ENCODE data around the gene TMPRSS4. TPM values are rescaled to one million over a fixed set of nuclear protein-coding genes. Genes with fewer than 3 reads are reported as not detected.

TMPRSS4 gene
- polyA plus RNA-seq, 4 donors: 20.0 to 117 (median 44.3) TPM

GRCh38 chr11:118168316-118168715 lies 91.4 kb downstream of the TMPRSS4 start:
- DNase-seq (no peak), FAIRE-seq (no peak)
- H3K36me3 ChIP-seq (ENCODE audit: control insufficient read depth in 3 of 3, insufficient read depth in 2 of 3, low read depth in 1 of 3, low read length in 3 of 3): peaks cover 0 to 4% (median 0%) of the 10 kb centered on the region in 3 donors
- H3K9me3 ChIP-seq (ENCODE audit: control insufficient read depth in 2 of 2, insufficient read depth in 1 of 2, low read depth in 1 of 2, low read length in 1 of 2): no peaks in the 10 kb centered on the region
- no peak overlapping the region for H3K27ac ChIP-seq (ENCODE audit: low read depth in 1 of 3, low read length in 2 of 3)
- H3K4me1 ChIP-seq (ENCODE audit: control insufficient read depth in 3 of 3, insufficient read depth in 2 of 3, low read depth in 1 of 3, low read length in 2 of 3): peaks cover 0 to 7% (median 0%) of the 10 kb centered on the region in 3 donors
- H3K27me3 ChIP-seq (ENCODE audit: control insufficient read depth in 3 of 3, insufficient read depth in 3 of 3, low read length in 3 of 3): peaks cover 0 to 68% (median 0%) of the 10 kb centered on the region in 3 donors
- WGBS, 3 donors: 77 to 79% (median 79%) methylated on average over 8 of the region's 8 CpGs
- no peak overlapping the region for H3K4me3 ChIP-seq (ENCODE audit: low read depth in 1 of 3, low read length in 3 of 3)

- DNase-seq (peak in 1 of 2 donors; percentile 50), FAIRE-seq (no peak)
- Histone ChIP-seq H3K9me3 (ENCODE audit: control insufficient read depth in 2 of 2, insufficient read depth in 1 of 2, low read depth in 1 of 2, low read length in 1 of 2) (no peaks in the 10 kb centered on the region), H3K27ac (ENCODE audit: low read depth in 1 of 3, low read length in 2 of 3) (no peak overlapping the region), H3K36me3 (ENCODE audit: control insufficient read depth in 3 of 3, insufficient read depth in 2 of 3, low read depth in 1 of 3, low read length in 3 of 3) (peaks cover 0 to 4% (median 0%) of the 10 kb centered on the region in 3 donors), H3K4me3 (ENCODE audit: low read depth in 1 of 3, low read length in 3 of 3) (no peak overlapping the region), H3K4me1 (ENCODE audit: control insufficient read depth in 3 of 3, insufficient read depth in 2 of 3, low read depth in 1 of 3, low read length in 2 of 3) (peaks cover 0 to 7% (median 0%) of the 10 kb centered on the region in 3 donors), H3K27me3 (ENCODE audit: control insufficient read depth in 3 of 3, insufficient read depth in 3 of 3, low read length in 3 of 3) (peaks cover 0 to 64% (median 0%) of the 10 kb centered on the region in 3 donors)
- WGBS, 3 donors: 3 to 67% (median 55%) methylated on average over 3 of the region's 3 CpGs
Observed at GRCh38 chr11:118168751-118169150, 91.9 kb downstream of the TMPRSS4 start.

GRCh38 chr11:118169300-118170140 lies 92.6 kb downstream of the TMPRSS4 start:
- FAIRE-seq (no peak), DNase-seq (no peak)
- WGBS, 3 donors: 80 to 85% (median 83%) methylated on average over 7 of the region's 7 CpGs
- Histone ChIP-seq H3K4me1 (ENCODE audit: control insufficient read depth in 3 of 3, insufficient read depth in 2 of 3, low read depth in 1 of 3, low read length in 2 of 3) (peaks cover 0 to 7% (median 0%) of the 10 kb centered on the region in 3 donors), H3K27ac (ENCODE audit: low read depth in 1 of 3, low read length in 2 of 3) (no peak overlapping the region), H3K9me3 (ENCODE audit: control insufficient read depth in 2 of 2, insufficient read depth in 1 of 2, low read depth in 1 of 2, low read length in 1 of 2) (no peaks in the 10 kb centered on the region), H3K4me3 (ENCODE audit: low read depth in 1 of 3, low read length in 3 of 3) (no peak overlapping the region), H3K36me3 (ENCODE audit: control insufficient read depth in 3 of 3, insufficient read depth in 2 of 3, low read depth in 1 of 3, low read length in 3 of 3) (peaks cover 0 to 4% (median 0%) of the 10 kb centered on the region in 3 donors), H3K27me3 (ENCODE audit: control insufficient read depth in 3 of 3, insufficient read depth in 3 of 3, low read length in 3 of 3) (peaks cover 0 to 61% (median 0%) of the 10 kb centered on the region in 3 donors)

- Histone ChIP-seq H3K36me3 (ENCODE audit: control insufficient read depth in 3 of 3, insufficient read depth in 2 of 3, low read depth in 1 of 3, low read length in 3 of 3) (peaks cover 0 to 4% (median 0%) of the 10 kb centered on the region in 3 donors), H3K27ac (ENCODE audit: low read depth in 1 of 3, low read length in 2 of 3) (no peak overlapping the region), H3K4me1 (ENCODE audit: control insufficient read depth in 3 of 3, insufficient read depth in 2 of 3, low read depth in 1 of 3, low read length in 2 of 3) (peaks cover 0 to 7% (median 0%) of the 10 kb centered on the region in 3 donors), H3K9me3 (ENCODE audit: control insufficient read depth in 2 of 2, insufficient read depth in 1 of 2, low read depth in 1 of 2, low read length in 1 of 2) (no peaks in the 10 kb centered on the region), H3K4me3 (ENCODE audit: low read depth in 1 of 3, low read length in 3 of 3) (no peak overlapping the region), H3K27me3 (ENCODE audit: control insufficient read depth in 3 of 3, insufficient read depth in 3 of 3, low read length in 3 of 3) (peaks cover 0 to 63% (median 0%) of the 10 kb centered on the region in 3 donors)
- 85 to 87% (median 85%) methylated on average over 9 of the region's 9 CpGs for WGBS, 3 donors
- DNase-seq (no peak), FAIRE-seq (no peak)
Observed at GRCh38 chr11:118170231-118170630, 93.4 kb downstream of the TMPRSS4 start.

- DNase-seq: no peak
- WGBS, 3 donors: 43 to 53% (median 44%) methylated on average over 8 of the region's 8 CpGs
- no peak overlapping the region for H3K4me3 ChIP-seq (ENCODE audit: low read depth in 1 of 3, low read length in 3 of 3)
- H3K4me1 ChIP-seq (ENCODE audit: control insufficient read depth in 3 of 3, insufficient read depth in 2 of 3, low read depth in 1 of 3, low read length in 2 of 3): peaks cover 0 to 7% (median 0%) of the 10 kb centered on the region in 3 donors
- H3K27ac ChIP-seq (ENCODE audit: low read depth in 1 of 3, low read length in 2 of 3): no peak overlapping the region
- H3K9me3 ChIP-seq (ENCODE audit: control insufficient read depth in 2 of 2, insufficient read depth in 1 of 2, low read depth in 1 of 2, low read length in 1 of 2): no peaks in the 10 kb centered on the region
- H3K27me3 ChIP-seq (ENCODE audit: control insufficient read depth in 3 of 3, insufficient read depth in 3 of 3, low read length in 3 of 3): peaks cover 0 to 68% (median 0%) of the 10 kb centered on the region in 3 donors
- FAIRE-seq: no peak
- peaks cover 0 to 4% (median 0%) of the 10 kb centered on the region in 3 donors for H3K36me3 ChIP-seq (ENCODE audit: control insufficient read depth in 3 of 3, insufficient read depth in 2 of 3, low read depth in 1 of 3, low read length in 3 of 3)
Observed at GRCh38 chr11:118170882-118171268, 94.0 kb downstream of the TMPRSS4 start.

Other genes starting within 250 kb of the TMPRSS4 start
- gene FXYD6, start 200.4 kb upstream of the TMPRSS4 start, polyA plus RNA-seq: 10 to 100 TPM in 3 of 4 donors, under 1 TPM in 1; 0.67 to 58.4 (median 22.6) TPM
- 1 to 10 TPM in 1 of 4 donors, under 1 TPM in 1, not detected in 2; 0.18 to 6.8 TPM for gene TMPRSS13, start 147.7 kb upstream of the TMPRSS4 start, polyA plus RNA-seq
- 1 to 10 TPM; 1.1 to 9.3 (median 6.1) TPM for gene IL10RA, start 90.7 kb upstream of the TMPRSS4 start, polyA plus RNA-seq
- gene SMIM35, start 9.9 kb downstream of the TMPRSS4 start, polyA plus RNA-seq: under 1 TPM in 2 of 4 donors, not detected in 2; 0.03 to 0.44 TPM
- 1 to 10 TPM in 3 of 4 donors, under 1 TPM in 1; 0.45 to 3.8 (median 2.1) TPM for gene SCN4B, start 75.7 kb downstream of the TMPRSS4 start, polyA plus RNA-seq
- gene SCN2B, start 99.6 kb downstream of the TMPRSS4 start, polyA plus RNA-seq: 1 to 10 TPM in 2 of 4 donors, under 1 TPM in 1, not detected in 1; under 0.01 to 2.3 (median 1.0) TPM
- gene JAML, start 147.9 kb downstream of the TMPRSS4 start, polyA plus RNA-seq: 10 to 100 TPM in 2 of 4 donors, 1 to 10 TPM in 2; 4.2 to 33.9 (median 13.3) TPM
- gene MPZL3, start 175.3 kb downstream of the TMPRSS4 start, polyA plus RNA-seq: 10 to 100 TPM in 1 of 4 donors, 1 to 10 TPM in 3; 3.0 to 24.9 (median 4.0) TPM
- gene MPZL2, start 187.2 kb downstream of the TMPRSS4 start, polyA plus RNA-seq: 10 to 100 TPM in 2 of 4 donors, 1 to 10 TPM in 2; 1.6 to 44.2 (median 15.3) TPM
- gene CD3E, start 227.7 kb downstream of the TMPRSS4 start, polyA plus RNA-seq: 10 to 100 TPM in 1 of 4 donors, 1 to 10 TPM in 3; 5.9 to 13.8 (median 7.1) TPM